GM12878 (cell line): ENCODE results near the gene PRKCB. TPM values are rescaled to one million over a fixed set of nuclear protein-coding genes. Genes with fewer than 3 reads are reported as not detected.

Experiments used
- ATAC-seq: fragments of 200-7000 bp; cut with Tn5 transposase; 3 replicates; pipeline ENCODE4 v1.9.1; 2020; ENCODE audit warnings: mild to moderate bottlenecking, moderate library complexity
- BruUV-seq: library from RNA; stranded (reverse); fragments of 400-500 nt; replicated peaks from 2 replicates; lab custom pipeline; 2021; lab: Mats Ljungman, UMichigan
- CTCF ChIA-PET: fragments of 300-600 bp; sonication (Branson Sonifier 250); formaldehyde crosslinking; extraction: SDS; loops from one replicate; lab custom pipeline; 2021; ENCODE audit warnings: inconsistent platforms; lab: Yijun Ruan, JAX
- POLR2A ChIA-PET: fragments of 350-600 bp; formaldehyde crosslinking; extraction: SDS; loops from one replicate; lab custom pipeline; 2021; ENCODE audit warnings: inconsistent platforms; lab: Charles Lee
- RAD21 ChIA-PET: fragments of 300-600 bp; sonication (Branson Sonifier 250); formaldehyde crosslinking; loops from one replicate; lab custom pipeline; 2023; ENCODE audit warnings: antibody characterized with exemption; ENCODE audit not compliant: unreplicated experiment; lab: Charles Lee
- SMC1A ChIA-PET: fragments of 300-600 bp; sonication (Branson Sonifier 250); formaldehyde crosslinking; loops from one replicate; lab custom pipeline; 2023; ENCODE audit not compliant: unreplicated experiment, uncharacterized antibody; lab: Charles Lee
- DNase-seq: peaks from one replicate; pipeline ENCODE4 v3.0.0-alpha.2; 2011; ENCODE audit warnings: low read depth, low spot score
- FAIRE-seq: peaks from 3 replicates; lab custom pipeline; 2011; peaks lifted over from hg19 to GRCh38; lab: Jason Lieb, UNC
- H2AFZ ChIP-seq: 2 replicates; pipeline ENCODE4 v1.6.0; 2011; ENCODE audit warnings: low read depth, low read length, control low read depth; ENCODE audit not compliant: control insufficient read depth
- H3K27ac ChIP-seq: 2 replicates; pipeline ENCODE4 v1.5.1; 2011; ENCODE audit warnings: control low read depth; ENCODE audit not compliant: control insufficient read depth, insufficient read depth
- H3K27me3 ChIP-seq, 2 experiments: replicated peaks in 1 of 2; 2 replicates each; pipeline versions ENCODE4 v1.6.0 to v1.6.1; 2011; ENCODE audit warnings: low read length in 1 of 2; ENCODE audit not compliant: control insufficient read depth in 2 of 2, insufficient read depth in 2 of 2
- H3K36me3 ChIP-seq, 2 experiments: 2 replicates each; pipeline ENCODE4 v1.5.1; 2011; ENCODE audit warnings: low read length in 1 of 2; ENCODE audit not compliant: control insufficient read depth in 2 of 2, insufficient read depth in 2 of 2
- H3K4me1 ChIP-seq: 2 replicates; pipeline ENCODE4 v1.6.1; 2011; ENCODE audit warnings: mild to moderate bottlenecking, low read length, moderate library complexity, mixed read lengths; ENCODE audit not compliant: control insufficient read depth, insufficient read depth
- H3K4me2 ChIP-seq: 2 replicates; pipeline ENCODE4 v1.6.0; 2011; ENCODE audit warnings: control low read depth; ENCODE audit not compliant: control insufficient read depth, insufficient read depth
- H3K4me3 ChIP-seq: fragments of 200-600 bp; sonication (generic); 2 replicates; pipeline ENCODE4 v1.5.1; 2016
- H3K79me2 ChIP-seq: 2 replicates; pipeline ENCODE4 v1.6.0; 2011; ENCODE audit warnings: low read length; ENCODE audit not compliant: control insufficient read depth, insufficient read depth
- H3K9ac ChIP-seq: 2 replicates; pipeline ENCODE4 v1.8.0; 2011; ENCODE audit warnings: low read length, control low read depth, mixed read lengths; ENCODE audit not compliant: control insufficient read depth, insufficient read depth
- H3K9me3 ChIP-seq: replicated peaks from 3 replicates; pipeline ENCODE4 v1.5.1; 2011; ENCODE audit warnings: mild to moderate bottlenecking, low read length; ENCODE audit not compliant: control insufficient read depth, insufficient read depth
- H4K20me1 ChIP-seq: 2 replicates; pipeline ENCODE4 v1.6.0; 2011; ENCODE audit not compliant: control insufficient read depth, insufficient read depth
- BHLHE40 ChIP-seq, 2 experiments: fragments of 450-650 bp in 1 of 2; IDR thresholded peaks; 2 replicates each; pipeline ENCODE4 v1.6.1; 2011 to 2017; ENCODE audit warnings: low read depth in 2 of 2, borderline replicate concordance in 1 of 2, improper control_type of control experiment in 1 of 2, low read length in 1 of 2, mild to moderate bottlenecking in 1 of 2
- CREB1 ChIP-seq: IDR thresholded peaks from 2 replicates; pipeline ENCODE4 v1.6.1; 2012; ENCODE audit warnings: low read depth, mild to moderate bottlenecking, inconsistent platforms
- IRF4 ChIP-seq: IDR thresholded peaks from 2 replicates; pipeline ENCODE4 v1.6.1; 2011; ENCODE audit warnings: low read depth, low read length
- RUNX3 ChIP-seq: IDR thresholded peaks from 2 replicates; pipeline ENCODE4 v1.6.1; 2012; ENCODE audit warnings: low read length, inconsistent platforms
- SPI1 ChIP-seq: IDR thresholded peaks from 2 replicates; pipeline ENCODE4 v1.6.1; 2011; ENCODE audit warnings: low read depth, mild to moderate bottlenecking, low read length, moderate library complexity, borderline replicate concordance; ENCODE audit not compliant: insufficient read depth
- SREBF2 ChIP-seq: IDR thresholded peaks from 2 replicates; pipeline ENCODE4 v1.6.1; 2012; ENCODE audit warnings: mild to moderate bottlenecking, low read length
- WGBS: methylation state at CpG from one replicate; pipeline ENCODE4 v1.1.6; 2016; ENCODE audit warnings: low lambda C conversion rate; ENCODE audit not compliant: insufficient replicate concordance, insufficient coverage; ENCODE audit errors: missing lambda C conversion rate; 5-methylcytosine and 5-hydroxymethylcytosine counted together
- in situ Hi-C: fragments of 300-500 bp; cut with MboI; formaldehyde crosslinking; loops from 9 replicates; pipeline ENCODE4 v1.14.3; 2018; ENCODE audit warnings: mixed read lengths
- intact Hi-C: fragments of 100-400 bp; cut with micrococcal nuclease; formaldehyde crosslinking; loops from one replicate; pipeline ENCODE4 v1.14.2; 2022; ENCODE audit not compliant: unreplicated experiment
- polyA plus RNA-seq, 11 experiments: library from polyadenylated mRNA; depleted of rRNA in 4 of 11; unstranded in 6 of 11; stranded (reverse) in 5 of 11; fragments of >200 nt; fragmentation: Nextera tagmentation in 4 of 11; fragmentation: Illumina TruSeq in 1 of 11; extraction: Ambion mirVana in 4 of 11; extraction: Trizol in 1 of 11; gene quantifications; 1 replicate in 1 of 11; 2 replicates in 10 of 11; pipeline versions ENCODE4 v1.2.1 to v1.2.3, GENCODE V29; 2011 to 2016; ENCODE audit warnings: inconsistent platforms in 2 of 11, missing spikeins in 2 of 11, low read depth in 1 of 11
- total RNA-seq, 4 experiments: library from RNA; depleted of rRNA in 3 of 4; stranded (reverse); fragments of >200 nt in 3 of 4; fragmentation: Illumina TruSeq in 1 of 4; extraction: Trizol in 1 of 4; gene quantifications; 2 replicates each; pipeline versions ENCODE4 v1.2.1 to v1.2.3, GENCODE V29; 2013 to 2021

PRKCB gene
- total and polyA plus RNA-seq, 10 of the 15 experiments (the other 5 are each of a cell fraction or from before 2014, with no cell fraction given): 21.4 to 158 (median 97.3) TPM

GRCh38 chr16:23868136-23868535 lies 32.4 kb downstream of the PRKCB start:
- TF ChIP-seq SPI1: peak; percentile 36; the same call in 1 of the 2 replicates
- TF ChIP-seq SREBF2: no peak
- H3K27me3 ChIP-seq: no peaks in the 10 kb centered on the region
- no peak overlapping the region for H3K4me3 ChIP-seq
- H3K79me2 ChIP-seq: peaks cover 78% of the 10 kb centered on the region
- H3K36me3 ChIP-seq: peaks cover 10 to 19% of the 10 kb centered on the region in 2 experiments
- ChIA-PET RAD21 (interaction anchor here (1.5 kb wide), 1 partner anchor 65 kb away, joined by 5 read pairs; no protein-coding TSS in a partner anchor), SMC1A (interaction anchor here (1.5 to 30.6 kb wide), 4 partner anchors 7 to 64 kb away, joined by 3 to 468 read pairs (median 467); no protein-coding TSS in a partner anchor), POLR2A (no interaction called here), CTCF (interaction anchor here (1.3 to 3.1 kb wide), 2 partner anchors 9 to 142 kb away, joined by 3 to 11 read pairs; no protein-coding TSS in a partner anchor)
- no peak overlapping the region for H2AFZ ChIP-seq
- H3K9me3 ChIP-seq: no peaks in the 10 kb centered on the region
- H3K4me2 ChIP-seq: no peak overlapping the region
- H4K20me1 ChIP-seq: no peaks in the 10 kb centered on the region
- DNase-seq: no peak
- no TSS peak for BruUV-seq
- peaks cover 42% of the 10 kb centered on the region for H3K4me1 ChIP-seq
- in situ Hi-C loops (loop anchor here (25.0 kb wide), 1 partner anchor 1169 kb away; no protein-coding TSS in a partner anchor), intact Hi-C loops (no loop called here)
- FAIRE-seq: no peak
- no peak overlapping the region for H3K9ac ChIP-seq
- H3K27ac ChIP-seq: no peak overlapping the region
- no peak for ATAC-seq
- WGBS: 48% methylated on average over 1 of the region's 1 CpG

- Histone ChIP-seq H3K36me3 (peaks cover 10 to 19% of the 10 kb centered on the region in 2 experiments), H3K27me3 (no peaks in the 10 kb centered on the region)
- CTCF ChIA-PET: interaction anchor here (0.7 to 3.1 kb wide), 5 partner anchors 9 to 141 kb away, joined by 3 to 11 read pairs (median 3); no protein-coding TSS in a partner anchor
- TF ChIP-seq BHLHE40 (IDR thresholded peaks at IDR 0.05; ENCODE audit: borderline replicate concordance in 1 of 2, low read depth in 2 of 2, low read length in 1 of 2): 0 out of 4 replicates have a peak, but pooled peaks of 1 of the 2 experiments have one; percentile 9
- 0 out of 2 replicates have a peak, but pooled peaks have one; percentile 17 for TF ChIP-seq CREB1
- no peak for TF ChIP-seq IRF4
- TF ChIP-seq RUNX3: peak; percentile 52
- TF ChIP-seq, all 136 proteins: peak for 3
- ATAC-seq (no peak), FAIRE-seq (no peak), DNase-seq (no peak)
- in situ Hi-C loops: loop anchor here (25.0 kb wide), 1 partner anchor 1168 kb away; no protein-coding TSS in a partner anchor
- POLR2A ChIA-PET: interaction anchor here (0.6 to 1.0 kb wide), 4 partner anchors 15 to 470 kb away, joined by 3 to 4 read pairs (median 4); no protein-coding TSS in a partner anchor
- H3K4me2 ChIP-seq: no peak overlapping the region; the same call in 1 of the 2 replicates
- H3K79me2 ChIP-seq: peaks cover 82% of the 10 kb centered on the region
- H2AFZ ChIP-seq: no peak overlapping the region
- no peaks in the 10 kb centered on the region for H3K9me3 ChIP-seq
- H3K27ac ChIP-seq: peak overlapping the region; percentile 27; the same call in 1 of the 2 replicates
- no peak overlapping the region for H3K4me3 ChIP-seq
- H3K9ac ChIP-seq: no peak overlapping the region
- H3K4me1 ChIP-seq: peaks cover 43% of the 10 kb centered on the region
- BruUV-seq: no TSS peak
- 70% methylated on average over 5 of the region's 5 CpGs for WGBS
- H4K20me1 ChIP-seq: no peaks in the 10 kb centered on the region
- RAD21 ChIA-PET: interaction anchor here (0.7 to 1.5 kb wide), 3 partner anchors 11 to 66 kb away, joined by 3 to 5 read pairs (median 5); no protein-coding TSS in a partner anchor
- SMC1A ChIA-PET: interaction anchor here (0.9 to 30.6 kb wide), 5 partner anchors 7 to 65 kb away, joined by 3 to 468 read pairs (median 466); no protein-coding TSS in a partner anchor
- intact Hi-C loops: no loop called here
These were observed 33.3 kb downstream of the PRKCB start for GRCh38 chr16:23869052-23869451.
